Loucy (cell line): ENCODE data around the gene POP5.

Source experiments
- CTCF ChIP-seq: fragments of 200-600 bp; sonication (generic); conservative IDR thresholded peaks from 2 replicates; pipeline ENCODE4 v1.5.1; 2014; ENCODE audit warnings: mild to moderate bottlenecking, antibody characterized with exemption, low read length
- EZH2phosphoT487 ChIP-seq: fragments of 200-600 bp; IDR thresholded peaks from 2 replicates; pipeline ENCODE4 v1.6.1; 2018; ENCODE audit warnings: antibody characterized with exemption, mild to moderate bottlenecking, moderate library complexity, borderline replicate concordance

- TF ChIP-seq CTCF (no peak; the same call in 1 of the 2 replicates), EZH2phosphoT487 (no peak)
Measured at GRCh38 chr12:120628919-120629318, 47.7 kb upstream of the POP5 start.
